ENCODE measurements around the gene CUX1.

CUX1 gene

GRCh38 chr7:102251531-102252365, 434.3 kb downstream of the CUX1 start:
- no peaks in the 10 kb centered on the region for H3K27me3 ChIP-seq (ENCODE audit: insufficient read depth, low read depth)
- H3K4me3 ChIP-seq (IDR thresholded peaks at IDR 0.05; ENCODE audit: insufficient read depth, low read depth, low read length), result no peak overlapping the region
- TF ChIP-seq, protein P1, sequence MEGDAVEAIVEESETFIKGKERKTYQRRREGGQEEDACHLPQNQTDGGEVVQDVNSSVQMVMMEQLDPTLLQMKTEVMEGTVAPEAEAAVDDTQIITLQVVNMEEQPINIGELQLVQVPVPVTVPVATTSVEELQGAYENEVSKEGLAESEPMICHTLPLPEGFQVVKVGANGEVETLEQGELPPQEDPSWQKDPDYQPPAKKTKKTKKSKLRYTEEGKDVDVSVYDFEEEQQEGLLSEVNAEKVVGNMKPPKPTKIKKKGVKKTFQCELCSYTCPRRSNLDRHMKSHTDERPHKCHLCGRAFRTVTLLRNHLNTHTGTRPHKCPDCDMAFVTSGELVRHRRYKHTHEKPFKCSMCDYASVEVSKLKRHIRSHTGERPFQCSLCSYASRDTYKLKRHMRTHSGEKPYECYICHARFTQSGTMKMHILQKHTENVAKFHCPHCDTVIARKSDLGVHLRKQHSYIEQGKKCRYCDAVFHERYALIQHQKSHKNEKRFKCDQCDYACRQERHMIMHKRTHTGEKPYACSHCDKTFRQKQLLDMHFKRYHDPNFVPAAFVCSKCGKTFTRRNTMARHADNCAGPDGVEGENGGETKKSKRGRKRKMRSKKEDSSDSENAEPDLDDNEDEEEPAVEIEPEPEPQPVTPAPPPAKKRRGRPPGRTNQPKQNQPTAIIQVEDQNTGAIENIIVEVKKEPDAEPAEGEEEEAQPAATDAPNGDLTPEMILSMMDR (conservative IDR thresholded peaks at IDR 0.05; ENCODE audit: low read depth, low read length), result no peak
- H2AFZ ChIP-seq (ENCODE audit: low read depth), result no peak overlapping the region
- no peaks in the 10 kb centered on the region for H3K79me2 ChIP-seq (ENCODE audit: insufficient read depth, low read depth)
- H3K4me2 ChIP-seq, result no peak overlapping the region
- no peaks in the 10 kb centered on the region for H4K20me1 ChIP-seq (ENCODE audit: insufficient read depth)
- H3K27ac ChIP-seq, result no peak overlapping the region
- no peaks in the 10 kb centered on the region for H3K36me3 ChIP-seq (ENCODE audit: insufficient read depth)
- no peak overlapping the region for H3K9ac ChIP-seq
- no peaks in the 10 kb centered on the region for H3K4me1 ChIP-seq (ENCODE audit: low read depth, poor library complexity, severe bottlenecking)

DNA sequence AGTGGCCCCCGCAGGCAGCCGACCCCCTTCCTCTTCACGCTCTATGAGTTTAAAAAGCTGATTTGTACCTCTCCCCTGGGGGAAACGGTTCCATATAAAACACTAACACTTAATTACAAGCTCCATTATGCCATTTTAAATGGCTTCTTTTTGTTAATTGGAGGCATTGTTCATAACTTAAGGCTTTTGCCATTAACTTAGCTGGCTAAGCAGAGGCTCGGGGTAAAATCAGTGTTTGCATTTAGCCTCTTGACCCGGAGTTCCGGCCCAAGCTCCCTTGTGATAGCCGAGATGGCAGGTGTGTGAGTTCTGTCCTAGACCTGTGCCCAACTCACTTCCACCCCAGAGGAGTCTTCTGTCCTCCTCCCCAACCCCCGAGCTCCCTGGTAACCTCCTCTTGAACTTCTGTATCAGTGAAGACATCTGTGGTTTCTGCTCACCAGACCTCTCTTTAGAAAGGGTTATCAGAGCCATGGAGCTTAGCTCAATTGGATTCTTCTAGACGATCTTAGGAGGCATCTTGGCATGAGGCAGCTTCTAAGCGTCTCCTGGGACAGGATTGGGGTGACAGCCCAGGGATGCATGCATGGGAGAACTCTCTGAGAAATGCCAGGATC, 435.0 kb downstream of the CUX1 start:
- no peak overlapping the region for H3K4me3 ChIP-seq (IDR thresholded peaks at IDR 0.05; ENCODE audit: insufficient read depth, low read depth, low read length)
- H3K36me3 ChIP-seq (ENCODE audit: insufficient read depth), result no peaks in the 10 kb centered on the region
- no peak overlapping the region for H2AFZ ChIP-seq (ENCODE audit: low read depth)
- no peak overlapping the region for H3K27ac ChIP-seq
- TF ChIP-seq, protein P1 (conservative IDR thresholded peaks at IDR 0.05; ENCODE audit: low read depth, low read length), result no peak
- no peak overlapping the region for H3K4me2 ChIP-seq
- no peaks in the 10 kb centered on the region for H4K20me1 ChIP-seq (ENCODE audit: insufficient read depth)
- H3K79me2 ChIP-seq (ENCODE audit: insufficient read depth, low read depth), result no peaks in the 10 kb centered on the region
- no peaks in the 10 kb centered on the region for H3K4me1 ChIP-seq (ENCODE audit: low read depth, poor library complexity, severe bottlenecking)
- H3K9ac ChIP-seq, result no peak overlapping the region
- H3K27me3 ChIP-seq (ENCODE audit: insufficient read depth, low read depth), result no peaks in the 10 kb centered on the region

DNA sequence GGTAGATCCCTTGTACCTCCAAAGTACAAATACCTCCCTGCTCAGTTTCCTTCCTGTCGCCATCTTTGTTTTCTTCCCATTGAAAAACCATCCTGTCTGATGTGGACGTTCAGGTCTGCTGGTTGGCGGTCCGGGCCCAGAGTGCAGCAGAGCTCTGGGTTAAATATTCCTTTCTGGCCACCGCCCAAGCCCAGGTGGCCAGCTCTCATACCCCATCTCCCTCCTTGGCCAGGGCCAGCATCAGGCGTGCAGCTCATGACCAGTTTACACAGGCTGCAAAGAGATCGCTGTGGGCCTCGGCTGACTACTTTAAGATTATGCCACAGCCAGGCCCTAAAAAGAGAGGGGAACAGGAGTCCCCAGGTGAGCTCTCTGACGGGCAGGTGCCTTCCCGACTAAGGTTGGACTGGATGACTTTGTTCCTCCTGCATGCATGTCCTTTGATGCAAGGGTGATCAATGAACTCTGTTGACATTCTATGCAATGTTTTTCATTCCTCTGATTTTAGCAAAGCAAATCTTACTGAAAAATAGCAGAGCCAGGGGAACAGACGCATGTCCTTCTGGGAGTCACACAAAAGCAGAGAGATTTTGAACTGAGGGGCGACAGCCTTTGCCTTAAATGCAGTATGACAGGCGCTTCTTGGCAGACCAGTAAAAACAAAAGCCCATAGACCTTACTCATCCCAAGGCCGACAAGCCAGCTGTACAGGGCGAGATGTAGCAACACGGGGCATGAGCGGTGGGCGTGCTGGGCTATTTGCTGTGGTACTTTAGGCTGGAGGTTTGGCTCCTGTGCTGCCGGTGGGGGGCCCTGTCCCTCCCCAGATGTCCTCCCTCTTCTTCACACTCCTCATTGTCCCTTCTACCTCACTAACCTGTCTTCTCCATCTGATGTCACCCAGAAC, 435.9 kb downstream of the CUX1 start:
- Histone ChIP-seq H3K79me2 (ENCODE audit: insufficient read depth, low read depth) (no peaks in the 10 kb centered on the region), H3K27ac (no peak overlapping the region), H3K4me1 (ENCODE audit: low read depth, poor library complexity, severe bottlenecking) (no peaks in the 10 kb centered on the region), H3K4me2 (no peak overlapping the region), H3K27me3 (ENCODE audit: insufficient read depth, low read depth) (no peaks in the 10 kb centered on the region), H3K4me3 (IDR thresholded peaks at IDR 0.05; ENCODE audit: insufficient read depth, low read depth, low read length) (no peak overlapping the region), H4K20me1 (ENCODE audit: insufficient read depth) (no peaks in the 10 kb centered on the region), H3K9ac (no peak overlapping the region), H3K36me3 (ENCODE audit: insufficient read depth) (no peaks in the 10 kb centered on the region), H2AFZ (ENCODE audit: low read depth) (no peak overlapping the region)
- TF ChIP-seq, protein P1 (conservative IDR thresholded peaks at IDR 0.05; ENCODE audit: low read depth, low read length), result no peak

GRCh38 chr7:102253973-102254370, 436.5 kb downstream of the CUX1 start:
- Histone ChIP-seq H3K36me3 (ENCODE audit: insufficient read depth) (no peaks in the 10 kb centered on the region), H3K4me2 (no peak overlapping the region), H3K27ac (no peak overlapping the region), H3K4me1 (ENCODE audit: low read depth, poor library complexity, severe bottlenecking) (no peaks in the 10 kb centered on the region), H3K4me3 (IDR thresholded peaks at IDR 0.05; ENCODE audit: insufficient read depth, low read depth, low read length) (no peak overlapping the region), H3K9ac (no peak overlapping the region), H4K20me1 (ENCODE audit: insufficient read depth) (no peaks in the 10 kb centered on the region), H2AFZ (ENCODE audit: low read depth) (no peak overlapping the region), H3K79me2 (ENCODE audit: insufficient read depth, low read depth) (no peaks in the 10 kb centered on the region), H3K27me3 (ENCODE audit: insufficient read depth, low read depth) (no peaks in the 10 kb centered on the region)
- TF ChIP-seq, protein P1 (conservative IDR thresholded peaks at IDR 0.05; ENCODE audit: low read depth, low read length), result no peak

All from KMS-11 (cell line).